ENCODE measurements around the gene GALNT9.
A peak's percentile ranks its signal among the peaks of the same experiment; 100 is the strongest.
"Not testable (repeated sequence)": the region's sequence is repeated elsewhere in the genome, so short reads cannot be mapped to it uniquely, and the experiment has no call there.

The GALNT9 gene

DNA sequence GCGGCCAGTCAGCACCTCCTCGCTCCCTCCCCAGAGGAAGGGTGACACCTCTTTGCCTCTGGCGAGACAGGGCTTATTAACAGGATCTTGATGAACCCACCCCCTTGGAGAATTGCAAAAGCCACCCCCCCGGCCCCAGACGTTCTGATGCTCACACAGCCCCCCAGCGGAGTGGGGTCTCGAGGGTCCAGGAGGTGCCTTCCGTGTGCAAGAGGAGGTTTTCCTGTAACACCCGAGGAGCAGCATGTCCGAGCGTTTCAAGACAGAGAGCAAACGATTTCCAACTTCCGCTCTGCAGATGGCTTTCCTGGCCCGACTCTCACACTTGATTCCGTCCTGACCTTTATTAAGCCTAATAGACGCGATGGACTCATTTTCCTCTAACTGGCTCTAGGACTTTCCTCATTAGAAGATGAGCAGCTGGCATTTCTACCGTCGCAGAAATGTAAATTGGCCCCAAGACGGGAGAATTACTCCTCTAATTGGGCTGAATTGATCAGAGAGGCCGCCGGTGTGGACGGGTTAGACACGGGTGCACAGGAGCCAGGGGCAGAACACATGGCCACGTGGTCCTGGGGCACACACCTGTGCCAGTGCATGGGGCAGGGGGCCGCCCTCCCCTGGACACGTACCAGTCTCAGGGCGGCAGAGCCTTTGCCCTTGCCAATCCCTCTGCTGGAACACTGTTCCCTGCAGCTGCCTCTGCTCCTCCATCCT lies 100.8 kb downstream of the GALNT9 start:
- DNase-seq: no peak

DNA sequence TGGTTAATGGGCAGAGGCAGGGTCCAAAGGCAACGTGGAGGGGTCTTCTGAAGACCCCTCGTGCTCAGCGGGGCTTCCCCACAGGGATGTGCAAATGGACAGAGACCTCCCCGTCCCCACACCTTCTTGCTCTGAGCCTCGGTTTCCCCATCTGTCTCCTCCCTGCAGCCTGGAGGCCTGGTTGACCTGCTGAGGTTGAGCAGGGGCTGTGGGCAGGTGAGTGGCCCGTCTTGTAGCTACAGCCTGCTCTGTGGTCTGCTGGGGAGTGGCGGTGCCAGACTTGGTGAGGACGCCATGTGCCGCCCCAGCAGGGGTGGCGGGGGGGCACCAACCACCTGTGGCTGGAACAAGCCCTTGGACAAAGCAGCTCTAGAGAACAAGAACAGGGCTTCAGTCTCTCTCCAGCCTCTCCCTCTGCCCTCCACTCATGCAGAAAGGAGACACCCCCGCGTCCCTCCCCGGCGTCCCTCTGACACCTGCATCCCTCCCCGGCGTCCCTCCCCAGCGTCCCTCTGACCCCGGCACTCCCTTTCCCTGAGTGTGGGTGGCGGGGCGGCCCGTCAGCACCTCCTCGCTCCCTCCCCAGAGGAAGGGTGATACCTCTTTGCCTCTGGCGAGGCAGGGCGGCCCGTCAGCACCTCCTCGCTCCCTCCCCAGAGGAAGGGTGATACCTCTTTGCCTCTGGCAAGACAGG lies 101.5 kb downstream of the GALNT9 start:
- DNase-seq: no peak

DNA sequence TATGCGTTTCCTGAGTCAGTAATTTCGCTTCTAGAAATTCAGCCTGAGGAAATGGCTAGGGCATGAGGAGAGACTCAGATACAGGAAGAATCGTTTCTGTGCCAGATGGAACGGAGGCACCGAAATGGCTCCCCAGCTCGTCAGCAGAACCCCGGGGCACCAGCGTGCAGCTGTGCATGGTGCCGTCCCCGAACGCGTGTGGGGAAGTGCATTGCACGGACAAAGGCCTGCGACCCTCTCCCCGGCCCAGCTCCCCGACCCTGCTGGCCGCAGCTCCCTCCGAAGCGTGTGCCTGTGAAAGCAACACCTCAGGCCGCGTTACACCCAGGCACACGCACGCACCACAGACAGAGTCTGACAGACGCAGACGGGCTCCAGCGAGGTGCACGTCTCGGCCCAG lies 102.3 kb downstream of the GALNT9 start:
- DNase-seq: no peak

DNA sequence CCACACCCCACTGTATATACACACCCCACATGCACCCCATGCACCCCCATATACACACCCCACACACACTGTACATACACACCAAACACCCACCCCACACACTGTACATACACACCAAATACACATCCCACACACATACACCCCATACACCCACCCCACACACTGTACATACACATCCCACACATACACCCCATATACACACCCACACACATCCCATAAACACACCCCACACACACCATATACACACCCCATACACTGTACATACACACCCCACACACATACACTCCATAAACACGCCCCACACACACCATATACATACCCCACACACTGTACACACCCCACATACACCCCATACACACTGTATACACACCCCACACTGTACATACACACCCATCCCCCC lies 102.8 kb downstream of the GALNT9 start:
- no peak for DNase-seq

DNA sequence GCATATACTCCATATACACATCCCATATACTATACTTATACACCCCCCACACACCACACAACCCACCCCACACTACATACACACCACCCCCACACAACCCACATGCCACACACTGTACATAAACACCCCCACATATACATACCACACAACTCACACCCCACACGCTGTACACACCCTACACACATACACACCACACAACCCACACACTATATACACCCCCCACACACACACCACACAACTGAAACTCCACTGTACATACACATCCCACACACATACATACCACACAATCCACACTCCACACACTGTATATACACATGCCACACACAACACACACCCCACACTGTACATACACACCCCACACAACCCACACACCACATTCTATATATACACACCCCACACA lies 104.2 kb downstream of the GALNT9 start:
- no peak for DNase-seq

DNA sequence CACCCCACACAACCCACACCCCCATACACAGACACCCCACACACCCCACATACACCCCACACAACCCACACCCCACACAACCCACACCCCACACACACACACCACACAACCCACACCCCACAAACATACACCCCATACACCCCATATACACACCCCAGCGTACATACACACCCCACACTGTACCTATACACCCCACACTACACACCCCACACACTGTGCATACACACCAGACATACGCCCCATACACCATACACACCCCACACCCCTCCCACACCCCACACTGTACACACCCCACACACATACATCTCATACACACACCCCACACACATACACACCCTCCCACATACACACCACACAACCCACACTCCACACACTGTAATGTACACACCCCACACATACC lies 104.9 kb downstream of the GALNT9 start:
- no peak for DNase-seq

DNA sequence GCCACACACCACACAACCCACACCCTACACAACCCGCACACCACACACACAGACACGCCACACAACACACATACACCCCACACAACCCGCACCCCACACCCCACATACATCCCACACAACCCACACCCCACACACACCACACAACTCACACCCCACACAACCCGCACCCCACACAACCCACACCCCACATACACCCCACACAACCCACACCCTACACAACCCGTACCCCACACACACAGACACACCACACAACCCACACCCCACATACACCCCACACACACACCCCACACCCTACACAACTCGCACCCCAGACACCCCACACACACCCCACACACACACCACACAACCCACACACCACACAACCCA lies 106.6 kb downstream of the GALNT9 start:
- no peak for DNase-seq

DNA sequence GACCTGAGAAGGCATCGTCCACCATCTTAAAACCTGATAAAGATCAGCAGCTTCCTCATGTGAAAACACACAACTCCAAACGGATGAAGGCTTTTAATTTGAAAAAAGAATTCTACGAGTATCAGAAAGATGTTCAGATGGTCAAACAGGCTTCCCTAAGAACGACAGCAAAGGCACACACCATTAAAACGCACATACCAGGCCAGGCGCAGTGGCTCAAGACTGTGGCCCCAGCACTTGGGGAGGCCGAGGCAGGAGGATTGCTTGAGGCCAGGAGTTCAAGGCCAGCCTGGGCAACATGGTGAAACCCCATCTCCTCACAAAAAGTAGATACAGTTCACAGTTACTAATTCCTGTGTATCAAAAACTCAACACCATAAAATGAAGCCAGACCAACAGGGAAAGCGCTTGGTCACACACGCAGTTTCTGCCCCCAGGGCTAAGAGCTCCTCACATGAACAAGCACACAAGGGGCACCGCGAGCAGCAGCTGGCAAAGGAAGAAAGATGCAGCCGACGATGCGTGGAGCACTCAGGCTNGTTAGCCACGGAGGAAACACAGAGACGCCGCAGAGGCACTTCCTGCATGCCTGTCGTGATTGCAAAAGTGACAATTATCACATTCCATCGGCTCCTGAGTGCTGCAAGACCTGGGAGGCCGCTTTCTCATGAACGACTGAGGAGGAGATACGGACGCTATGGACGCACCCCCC lies 107.1 kb downstream of the GALNT9 start:
- DNase-seq: peak; percentile 68

DNA sequence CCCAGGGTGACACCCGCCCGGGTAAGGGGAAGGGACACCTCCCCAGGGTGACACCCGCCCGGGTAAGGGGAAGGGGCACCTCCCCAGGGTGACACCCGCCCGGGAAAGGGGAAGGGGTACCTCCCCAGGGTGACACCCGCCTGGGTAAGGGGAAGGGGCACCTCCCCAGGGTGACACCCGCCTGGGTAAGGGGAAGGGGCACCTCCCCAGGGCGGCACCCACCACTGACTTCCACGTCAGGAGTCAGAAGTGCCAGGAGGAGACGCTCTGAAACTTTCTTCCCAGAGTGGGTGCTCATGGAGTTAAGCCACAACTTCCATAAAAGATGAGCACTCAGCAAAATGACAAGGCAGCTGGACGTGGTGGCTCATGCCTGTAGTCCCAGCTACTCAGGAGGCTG lies 109.6 kb downstream of the GALNT9 start:
- not testable (repeated sequence) for DNase-seq

DNA sequence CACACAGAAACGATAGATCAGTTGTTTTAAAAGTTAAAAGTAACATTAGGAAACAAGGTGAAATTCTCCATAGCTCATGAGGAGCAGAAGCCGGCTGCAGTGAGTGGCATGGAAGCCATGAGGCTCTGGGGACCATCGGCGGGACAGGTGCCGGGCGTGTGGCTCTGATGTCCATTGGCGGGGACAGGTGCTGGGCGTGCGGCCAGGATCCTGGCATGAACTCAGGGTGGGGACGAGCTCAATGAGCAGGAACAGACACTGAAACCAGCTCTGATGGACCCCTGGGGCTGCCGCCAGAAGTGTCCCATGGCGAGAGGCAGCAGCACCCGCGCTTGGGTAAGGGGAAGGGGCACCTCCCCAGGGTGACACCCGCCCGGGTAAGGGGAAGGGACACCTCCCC lies 110.1 kb downstream of the GALNT9 start:
- DNase-seq: peak; percentile 57

DNA sequence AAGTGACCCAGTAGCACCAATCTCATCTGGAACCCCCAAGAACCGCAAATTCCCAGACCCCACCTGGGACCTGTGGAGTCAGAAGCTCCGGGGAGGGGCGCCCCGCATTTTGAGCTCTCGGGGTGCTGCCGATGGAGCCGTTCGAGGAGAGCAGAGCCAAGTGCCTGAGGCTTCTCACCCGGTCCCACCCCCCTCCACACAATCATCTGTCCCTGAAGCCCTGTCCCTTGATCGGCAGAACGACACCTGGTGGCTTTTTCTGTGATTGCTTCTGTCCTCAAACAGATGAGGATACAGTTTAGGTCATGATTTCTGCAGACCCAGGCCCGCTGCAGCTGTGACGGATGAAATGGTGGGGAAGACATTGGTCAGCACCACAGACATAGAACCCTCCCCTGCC lies 110.5 kb downstream of the GALNT9 start:
- DNase-seq: peak; percentile 73

DNA sequence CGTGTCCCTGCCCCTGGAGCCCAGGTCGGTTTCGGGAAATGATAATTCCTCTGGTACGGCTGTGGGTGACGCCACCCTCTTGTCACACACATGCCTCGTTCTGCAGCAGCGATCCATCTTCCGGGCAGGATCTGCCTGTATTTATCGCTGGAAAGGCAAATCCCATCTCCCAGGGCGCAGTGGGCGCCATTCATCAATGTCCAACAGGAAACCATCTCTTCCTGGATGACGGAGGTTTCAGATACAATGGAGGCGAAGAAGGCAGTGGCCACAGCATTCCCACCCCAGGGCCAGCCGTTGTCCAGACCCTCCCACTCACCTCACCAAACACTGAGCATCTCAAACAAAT lies 110.9 kb downstream of the GALNT9 start:
- no peak for DNase-seq

DNA sequence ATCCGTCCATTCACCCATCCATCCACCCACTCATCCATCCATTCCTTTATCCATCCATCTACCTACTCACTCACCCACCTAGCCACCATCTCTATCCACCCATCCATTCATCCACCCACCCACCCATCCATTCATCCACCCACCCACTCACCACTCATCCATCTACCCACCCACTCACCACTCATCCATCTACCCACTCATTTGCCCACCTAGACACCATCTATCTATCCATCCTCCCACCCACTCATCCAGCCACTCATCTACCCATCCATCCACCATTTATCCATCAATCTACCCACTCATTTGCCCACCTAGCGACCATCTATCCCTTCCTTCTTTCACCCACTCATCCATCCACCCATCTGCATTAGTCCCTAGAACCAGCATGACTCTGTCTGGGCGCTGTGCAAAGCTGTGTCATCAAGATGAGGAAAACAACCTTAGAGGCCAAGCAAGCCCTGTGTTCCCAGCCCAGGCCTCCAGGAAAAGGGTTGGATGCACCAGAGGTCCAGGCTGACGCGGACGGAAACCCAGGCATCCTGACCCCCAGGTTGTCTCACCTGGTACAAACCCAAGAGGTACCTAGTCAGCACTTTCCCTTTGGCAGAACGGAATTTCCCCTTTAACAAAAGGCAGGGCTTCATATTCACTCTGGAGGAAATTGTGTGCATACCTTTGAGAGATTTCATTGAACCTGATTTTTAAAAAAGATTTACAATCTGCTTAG lies 111.4 kb downstream of the GALNT9 start:
- no peak for DNase-seq

DNA sequence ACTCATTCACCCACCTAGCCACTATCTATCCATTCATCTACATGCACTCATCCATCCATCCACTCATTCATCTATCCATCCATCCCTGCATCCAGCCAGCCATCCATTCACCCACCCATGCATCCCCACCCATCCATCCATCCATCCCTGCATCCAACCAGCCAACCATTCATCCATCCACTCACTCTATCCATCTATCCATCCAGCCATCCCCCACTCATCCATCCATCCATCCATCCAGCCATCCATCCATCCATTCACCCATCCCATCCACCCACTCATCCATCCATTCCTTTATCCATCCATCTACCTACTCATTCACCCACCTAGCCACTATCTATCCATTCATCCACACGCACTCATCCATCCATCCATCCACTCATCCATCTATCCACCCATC lies 112.0 kb downstream of the GALNT9 start:
- DNase-seq: no peak

DNA sequence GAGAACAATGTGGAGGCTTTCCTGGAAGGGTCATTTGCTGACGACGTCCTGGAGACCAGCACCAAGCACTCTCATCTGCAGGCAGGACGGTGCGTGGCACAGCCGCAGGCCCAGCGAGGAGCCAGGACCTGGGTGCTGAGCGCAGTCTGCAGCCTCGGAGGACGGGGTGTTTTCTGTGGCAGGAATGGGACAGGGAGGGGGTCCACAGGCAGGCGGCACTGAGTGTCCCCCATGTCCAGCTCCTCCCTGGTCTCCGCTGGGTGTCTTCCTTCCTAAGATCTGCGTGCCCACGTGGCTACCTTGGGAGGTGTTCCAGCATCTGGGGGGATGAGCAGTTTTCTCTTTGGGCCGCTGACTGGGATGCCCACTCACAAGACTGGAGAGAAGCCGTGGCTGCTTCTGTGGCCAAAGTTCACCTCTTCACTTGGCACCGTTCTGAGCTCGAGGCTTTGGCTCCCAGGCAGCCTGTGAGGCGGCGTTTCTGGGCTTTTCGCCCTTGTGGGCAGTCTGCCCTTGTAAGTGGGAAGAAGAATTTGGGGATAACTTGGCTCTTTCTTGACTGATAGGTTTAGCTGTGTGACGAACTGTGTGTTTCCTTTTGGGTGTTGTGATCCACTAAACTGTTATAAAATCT lies 112.9 kb downstream of the GALNT9 start:
- no peak for DNase-seq

DNA sequence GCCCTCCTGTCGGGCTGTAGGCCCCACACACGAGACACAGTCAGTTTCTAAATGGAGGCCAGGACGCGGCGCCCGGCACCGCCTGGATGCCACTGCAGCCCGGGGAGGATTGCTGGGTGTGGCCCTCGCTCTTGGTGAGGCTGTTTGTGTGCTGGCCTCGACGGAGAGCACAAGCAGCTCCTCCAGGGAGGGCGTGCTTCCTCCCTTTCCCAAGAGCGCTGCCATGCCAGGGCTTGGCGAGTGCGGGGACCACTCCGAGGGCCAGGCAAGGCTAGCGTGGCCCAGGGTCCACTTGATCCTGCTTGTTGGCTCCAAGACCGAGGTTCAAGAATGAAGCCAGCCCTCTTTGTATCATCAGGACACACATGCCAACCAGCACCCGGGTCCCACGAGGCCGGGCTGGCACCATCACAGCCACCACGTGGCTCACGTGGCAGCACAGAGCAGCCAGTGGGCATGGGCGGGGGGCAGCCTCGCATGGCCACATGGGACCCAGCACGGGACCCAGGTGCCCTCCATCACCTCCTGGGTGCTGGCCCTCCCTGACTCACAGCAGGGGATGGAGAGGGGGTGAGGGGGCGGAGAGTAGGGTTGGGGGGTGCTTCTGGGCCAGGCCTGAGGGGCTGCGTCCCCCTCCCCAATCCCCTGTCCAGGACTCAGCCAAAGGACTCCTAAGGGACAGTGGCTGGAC lies 113.9 kb downstream of the GALNT9 start:
- DNase-seq: no peak

DNA sequence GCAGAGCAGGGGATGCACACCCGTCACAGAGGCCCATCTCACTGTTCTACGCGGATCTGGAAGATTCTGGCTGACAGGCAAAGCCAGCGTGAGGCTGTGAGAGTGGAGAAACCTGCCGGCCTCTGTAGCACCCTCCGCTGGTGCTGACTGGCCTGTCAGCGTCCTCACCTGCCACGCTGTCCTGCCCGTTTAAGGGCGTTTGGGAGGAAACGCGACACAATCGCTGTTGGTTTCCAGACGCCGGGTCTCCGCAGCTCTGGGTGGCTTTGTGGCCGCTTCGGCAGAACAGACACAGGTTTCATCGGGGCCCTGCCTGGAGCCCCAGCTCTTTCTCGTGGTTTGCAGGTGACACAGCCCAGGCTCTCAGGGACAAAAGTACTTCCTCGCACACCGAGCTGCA lies 114.5 kb downstream of the GALNT9 start:
- DNase-seq: no peak

DNA sequence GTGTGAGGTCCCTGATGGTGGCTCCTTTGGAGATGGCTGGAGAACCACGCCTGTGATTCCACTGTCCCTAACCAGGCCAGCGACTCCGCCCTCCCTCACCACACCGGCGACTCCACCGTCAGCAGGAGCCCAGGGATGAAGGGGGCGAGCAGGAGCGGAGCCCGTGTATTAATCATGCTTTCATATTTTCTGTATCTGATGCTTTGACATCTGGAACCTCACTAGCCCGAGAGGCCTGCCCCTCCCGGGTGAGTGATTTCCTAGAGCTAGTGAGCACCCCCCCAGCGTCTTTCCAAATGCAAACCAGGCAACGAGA lies 115.3 kb downstream of the GALNT9 start:
- no peak for DNase-seq

DNA sequence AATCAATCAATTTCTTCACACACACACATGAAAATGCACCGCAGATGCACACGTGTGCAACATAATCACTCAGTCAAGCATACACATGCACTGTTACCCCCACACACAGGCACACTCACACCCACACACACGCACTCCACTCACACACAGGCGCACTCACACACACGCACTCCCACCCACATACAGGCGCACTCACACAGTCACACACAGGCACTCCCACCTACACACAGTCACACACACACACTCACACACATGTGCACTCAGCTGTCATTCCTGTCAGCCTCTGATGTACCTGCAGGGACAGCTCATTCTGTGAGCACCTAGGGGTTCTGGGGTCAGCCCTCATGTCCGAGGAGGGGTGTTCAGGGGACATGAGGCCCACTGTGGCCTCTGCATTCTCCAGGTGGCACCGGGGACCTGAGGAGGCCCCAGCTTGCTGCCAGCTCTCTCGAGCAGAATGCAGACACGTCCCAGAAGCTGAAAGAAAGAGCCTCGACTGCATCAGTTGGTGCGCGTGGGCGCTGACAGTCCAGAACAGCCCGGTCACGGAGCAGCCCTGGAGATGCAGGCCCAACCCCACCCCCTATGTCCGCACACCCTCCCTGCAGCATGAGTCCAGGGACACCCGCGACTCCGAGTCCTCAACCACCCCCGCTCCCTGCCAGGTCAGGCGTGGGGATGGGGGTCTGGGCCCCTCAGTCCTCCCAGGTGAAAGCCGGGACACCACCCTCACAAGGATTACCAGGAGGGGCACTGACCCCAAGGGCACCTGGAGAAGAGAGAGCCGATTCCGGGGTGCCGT lies 115.8 kb downstream of the GALNT9 start:
- DNase-seq: no peak

DNA sequence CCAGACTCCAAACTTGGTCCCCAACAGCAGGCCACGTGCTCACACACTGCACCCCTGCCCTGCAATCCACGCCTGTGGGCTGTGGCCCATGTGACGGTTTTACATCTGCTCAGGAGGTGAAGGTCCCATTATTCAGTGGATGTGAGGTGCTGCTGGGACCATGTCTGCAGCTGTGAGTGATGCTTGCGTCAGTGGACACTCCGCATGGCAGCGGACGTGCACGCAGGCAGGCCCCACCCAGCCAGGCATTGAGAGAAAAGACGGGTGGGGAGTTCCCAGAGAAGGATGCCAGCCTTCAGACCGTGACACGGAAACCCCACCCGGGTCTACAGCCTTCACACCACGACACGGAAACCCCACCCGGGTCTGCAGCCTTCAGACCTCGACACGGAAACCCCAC lies 117.6 kb downstream of the GALNT9 start:
- no peak for DNase-seq

DNA sequence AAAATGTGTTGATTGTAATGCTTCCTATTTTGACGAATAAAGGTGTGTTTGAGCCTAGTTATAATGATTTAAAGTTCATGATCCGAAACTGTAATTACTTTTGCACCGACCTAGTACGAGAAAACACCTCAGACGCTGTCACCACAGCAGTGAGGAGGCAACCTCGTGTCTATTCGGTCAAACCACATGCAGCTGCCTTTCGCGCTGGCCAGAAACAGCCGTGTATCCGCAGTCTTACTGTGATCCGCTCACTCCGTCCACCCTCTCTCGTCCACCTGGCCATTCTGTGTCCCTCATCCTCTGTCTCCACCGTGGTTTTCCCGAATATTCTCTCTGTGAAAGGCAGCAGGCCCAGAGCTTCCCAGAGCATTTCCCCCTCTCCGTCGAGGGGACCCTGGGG lies 118.1 kb downstream of the GALNT9 start:
- DNase-seq: no peak
